ENCODE measurements around the gene NDUFS6. TPM values are rescaled to one million over a fixed set of nuclear protein-coding genes. Genes with fewer than 3 reads are reported as not detected.

Gene NDUFS6
- total and polyA plus RNA-seq, 2 of the 8 experiments (the other 6 are each of a cell fraction or from before 2014, with no cell fraction given): 72.7 to 191 TPM

- no peak overlapping the region for H3K56ac ChIP-seq (replicated peaks; ENCODE audit: insufficient read length, low read depth, low read length)
- POLR2A ChIA-PET (ENCODE audit: partially characterized antibody): no interaction called here
- H2BK15ac ChIP-seq (ENCODE audit: low read length): no peak overlapping the region
- no peak overlapping the region for H3K4me2 ChIP-seq (ENCODE audit: insufficient read depth in 1 of 2, low read depth in 2 of 2, low read length in 2 of 2)
- no peak overlapping the region for H3K18ac ChIP-seq (ENCODE audit: extremely low read depth, low read length)
- FAIRE-seq (no peak), DNase-seq (ENCODE audit: low read depth in 1 of 2, low spot score in 2 of 2) (no peak)
- no peak overlapping the region for H3K14ac ChIP-seq (ENCODE audit: insufficient read length)
- peaks cover 10% of the 10 kb centered on the region; the same call in 1 of the 2 replicates for H3K79me1 ChIP-seq (ENCODE audit: low read depth, low read length)
- H2AFZ ChIP-seq (ENCODE audit: low read length): no peak overlapping the region
- peaks cover 0 to 6% (median 4%) of the 10 kb centered on the region in 4 experiments; a peak in 6 of 7 replicates for H3K4me1 ChIP-seq (replicated peaks in 1 of 4; ENCODE audit: control insufficient read depth in 3 of 4, insufficient read depth in 4 of 4, low read length in 3 of 4)
- no peak overlapping the region for H4K5ac ChIP-seq (ENCODE audit: insufficient read length, low read depth, low read length)
- H3K4me3 ChIP-seq (ENCODE audit: extremely low read depth in 1 of 4, insufficient read depth in 2 of 4, low read depth in 3 of 4, low read length in 4 of 4): no peak overlapping the region
- no peak overlapping the region for H2AK5ac ChIP-seq (ENCODE audit: low read depth, low read length)
- WGBS, 2 experiments (ENCODE audit: extremely low coverage in 1 of 2, insufficient coverage in 1 of 2, insufficient read length in 1 of 2, insufficient replicate concordance in 2 of 2, low coverage in 1 of 2, low lambda C conversion rate in 2 of 2, missing lambda C conversion rate in 1 of 2): 93% methylated on average over 10 of the region's 13 CpGs; no CpG with 5 or more reads in 1 of the 2 experiments
- H3K27me3 ChIP-seq (replicated peaks in 1 of 4; ENCODE audit: control insufficient read depth in 3 of 4, extremely low read depth in 1 of 4, insufficient read depth in 3 of 4, low read length in 3 of 4): no peaks in the 10 kb centered on the region
- H3K36me3 ChIP-seq (ENCODE audit: control insufficient read depth in 2 of 4, insufficient read depth in 4 of 4, low read length in 3 of 4): peaks cover 14 to 21% (median 16%) of the 10 kb centered on the region in 4 experiments
- peaks cover 0 to 19% of the 10 kb centered on the region in 2 experiments; a peak in 2 of 4 replicates for H3K79me2 ChIP-seq (ENCODE audit: control insufficient read depth in 1 of 2, insufficient read depth in 2 of 2, low read length in 2 of 2)
- CTCF ChIA-PET (ENCODE audit: partially characterized antibody): no interaction called here
- no peak overlapping the region for H2BK20ac ChIP-seq (ENCODE audit: low read length)
- peaks cover 11% of the 10 kb centered on the region for H3K23me2 ChIP-seq (ENCODE audit: low read depth, low read length)
- H3K23ac ChIP-seq (ENCODE audit: insufficient read length): no peak overlapping the region
- H4K8ac ChIP-seq (ENCODE audit: extremely low read depth, insufficient read depth, low read length): peak overlapping the region; percentile 47; the same call in 1 of the 2 replicates
- H3K9ac ChIP-seq (replicated peaks in 1 of 4; ENCODE audit: extremely low read depth in 1 of 4, low read depth in 3 of 4, low read length in 3 of 4): no peak overlapping the region
- H2BK5ac ChIP-seq (ENCODE audit: low read depth, low read length): no peak overlapping the region
- H2BK120ac ChIP-seq (replicated peaks; ENCODE audit: low read depth, low read length): no peak overlapping the region
- no peak overlapping the region for H4K91ac ChIP-seq (replicated peaks; ENCODE audit: insufficient read length, low read length)
- TF ChIP-seq CREB1 (IDR thresholded peaks at IDR 0.05): no peak
- TF ChIP-seq TAF7 (optimal IDR thresholded peaks at IDR 0.05; ENCODE audit: borderline replicate concordance, low read depth, low read length): no peak
- TF ChIP-seq GABPA (IDR thresholded peaks at IDR 0.05; ENCODE audit: borderline replicate concordance, insufficient read depth, low read length): no peak
- H3K4ac ChIP-seq (replicated peaks; ENCODE audit: insufficient read length, low read depth, low read length): no peak overlapping the region
- H4K20me1 ChIP-seq (replicated peaks in 1 of 2; ENCODE audit: control insufficient read depth in 1 of 2, insufficient read depth in 2 of 2, low read length in 2 of 2): peaks cover 8 to 9% of the 10 kb centered on the region in 2 experiments
- H3K9me3 ChIP-seq (ENCODE audit: insufficient read depth in 2 of 2, low read depth in 1 of 2, low read length in 1 of 2): no peaks in the 10 kb centered on the region
- no peak overlapping the region for H2BK12ac ChIP-seq (ENCODE audit: low read depth, low read length)
- H3K27ac ChIP-seq (ENCODE audit: low read depth, low read length): no peak overlapping the region
These were observed 5.7 kb upstream of the NDUFS6 start for GRCh38 chr5:1795506-1795905.
